Measurements from ENCODE around the gene NMT1. TPM values are rescaled to one million over a fixed set of nuclear protein-coding genes. Genes with fewer than 3 reads are reported as not detected.
A peak's percentile ranks its signal among the peaks of the same experiment; 100 is the strongest.

The NMT1 gene
- total and polyA plus RNA-seq, 2 experiments from 2014 or later = 95.6 to 298 TPM

DNA sequence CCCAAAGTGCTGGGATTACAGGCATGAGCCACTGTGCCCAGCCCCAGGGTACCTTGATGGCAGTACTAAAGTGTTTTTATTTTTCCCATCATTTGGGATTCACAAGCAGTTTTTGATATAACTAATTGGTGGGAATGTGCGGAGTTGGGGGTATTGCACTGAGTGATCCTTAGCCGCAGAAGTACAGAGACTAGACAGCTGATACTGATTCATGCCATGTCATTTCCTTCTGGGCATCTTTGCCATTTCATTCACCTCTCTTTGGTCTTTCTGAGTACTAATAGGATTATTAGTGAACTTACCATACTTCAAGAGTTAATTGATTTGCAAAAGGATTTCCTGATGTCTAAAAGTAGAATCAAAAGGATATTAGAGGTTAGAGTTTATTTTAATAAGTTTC is 9.7 kb downstream of the NMT1 start:
- peaks cover 98% of the 10 kb centered on the region for H3K79me2 ChIP-seq (replicated peaks; ENCODE audit: insufficient read depth)
- no peaks in the 10 kb centered on the region for H3K4me1 ChIP-seq (ENCODE audit: insufficient read depth)
- H3K4me3 Mint-ChIP-seq = no peak overlapping the region
- peaks cover 50% of the 10 kb centered on the region for H3K36me3 Mint-ChIP-seq (ENCODE audit: low read depth)
- no peak overlapping the region for H3K4me3 ChIP-seq
- DNase-seq (ENCODE audit: low spot score) (no peak), ATAC-seq (no peak)
- TF ChIP-seq STAT1 (IDR thresholded peaks at IDR 0.05; ENCODE audit: unreplicated experiment) (no peak), EZH2 (IDR thresholded peaks at IDR 0.05; ENCODE audit: low read depth, unreplicated experiment) (no peak), JUNB (IDR thresholded peaks at IDR 0.05; ENCODE audit: unreplicated experiment) (no peak), NANOG (IDR thresholded peaks at IDR 0.05; ENCODE audit: borderline replicate concordance) (no peak), ZNF331 (CRISPR knock-in tag; IDR thresholded peaks at IDR 0.05; ENCODE audit: low read depth) (no peak)
- TF ChIP-seq, protein P1, sequence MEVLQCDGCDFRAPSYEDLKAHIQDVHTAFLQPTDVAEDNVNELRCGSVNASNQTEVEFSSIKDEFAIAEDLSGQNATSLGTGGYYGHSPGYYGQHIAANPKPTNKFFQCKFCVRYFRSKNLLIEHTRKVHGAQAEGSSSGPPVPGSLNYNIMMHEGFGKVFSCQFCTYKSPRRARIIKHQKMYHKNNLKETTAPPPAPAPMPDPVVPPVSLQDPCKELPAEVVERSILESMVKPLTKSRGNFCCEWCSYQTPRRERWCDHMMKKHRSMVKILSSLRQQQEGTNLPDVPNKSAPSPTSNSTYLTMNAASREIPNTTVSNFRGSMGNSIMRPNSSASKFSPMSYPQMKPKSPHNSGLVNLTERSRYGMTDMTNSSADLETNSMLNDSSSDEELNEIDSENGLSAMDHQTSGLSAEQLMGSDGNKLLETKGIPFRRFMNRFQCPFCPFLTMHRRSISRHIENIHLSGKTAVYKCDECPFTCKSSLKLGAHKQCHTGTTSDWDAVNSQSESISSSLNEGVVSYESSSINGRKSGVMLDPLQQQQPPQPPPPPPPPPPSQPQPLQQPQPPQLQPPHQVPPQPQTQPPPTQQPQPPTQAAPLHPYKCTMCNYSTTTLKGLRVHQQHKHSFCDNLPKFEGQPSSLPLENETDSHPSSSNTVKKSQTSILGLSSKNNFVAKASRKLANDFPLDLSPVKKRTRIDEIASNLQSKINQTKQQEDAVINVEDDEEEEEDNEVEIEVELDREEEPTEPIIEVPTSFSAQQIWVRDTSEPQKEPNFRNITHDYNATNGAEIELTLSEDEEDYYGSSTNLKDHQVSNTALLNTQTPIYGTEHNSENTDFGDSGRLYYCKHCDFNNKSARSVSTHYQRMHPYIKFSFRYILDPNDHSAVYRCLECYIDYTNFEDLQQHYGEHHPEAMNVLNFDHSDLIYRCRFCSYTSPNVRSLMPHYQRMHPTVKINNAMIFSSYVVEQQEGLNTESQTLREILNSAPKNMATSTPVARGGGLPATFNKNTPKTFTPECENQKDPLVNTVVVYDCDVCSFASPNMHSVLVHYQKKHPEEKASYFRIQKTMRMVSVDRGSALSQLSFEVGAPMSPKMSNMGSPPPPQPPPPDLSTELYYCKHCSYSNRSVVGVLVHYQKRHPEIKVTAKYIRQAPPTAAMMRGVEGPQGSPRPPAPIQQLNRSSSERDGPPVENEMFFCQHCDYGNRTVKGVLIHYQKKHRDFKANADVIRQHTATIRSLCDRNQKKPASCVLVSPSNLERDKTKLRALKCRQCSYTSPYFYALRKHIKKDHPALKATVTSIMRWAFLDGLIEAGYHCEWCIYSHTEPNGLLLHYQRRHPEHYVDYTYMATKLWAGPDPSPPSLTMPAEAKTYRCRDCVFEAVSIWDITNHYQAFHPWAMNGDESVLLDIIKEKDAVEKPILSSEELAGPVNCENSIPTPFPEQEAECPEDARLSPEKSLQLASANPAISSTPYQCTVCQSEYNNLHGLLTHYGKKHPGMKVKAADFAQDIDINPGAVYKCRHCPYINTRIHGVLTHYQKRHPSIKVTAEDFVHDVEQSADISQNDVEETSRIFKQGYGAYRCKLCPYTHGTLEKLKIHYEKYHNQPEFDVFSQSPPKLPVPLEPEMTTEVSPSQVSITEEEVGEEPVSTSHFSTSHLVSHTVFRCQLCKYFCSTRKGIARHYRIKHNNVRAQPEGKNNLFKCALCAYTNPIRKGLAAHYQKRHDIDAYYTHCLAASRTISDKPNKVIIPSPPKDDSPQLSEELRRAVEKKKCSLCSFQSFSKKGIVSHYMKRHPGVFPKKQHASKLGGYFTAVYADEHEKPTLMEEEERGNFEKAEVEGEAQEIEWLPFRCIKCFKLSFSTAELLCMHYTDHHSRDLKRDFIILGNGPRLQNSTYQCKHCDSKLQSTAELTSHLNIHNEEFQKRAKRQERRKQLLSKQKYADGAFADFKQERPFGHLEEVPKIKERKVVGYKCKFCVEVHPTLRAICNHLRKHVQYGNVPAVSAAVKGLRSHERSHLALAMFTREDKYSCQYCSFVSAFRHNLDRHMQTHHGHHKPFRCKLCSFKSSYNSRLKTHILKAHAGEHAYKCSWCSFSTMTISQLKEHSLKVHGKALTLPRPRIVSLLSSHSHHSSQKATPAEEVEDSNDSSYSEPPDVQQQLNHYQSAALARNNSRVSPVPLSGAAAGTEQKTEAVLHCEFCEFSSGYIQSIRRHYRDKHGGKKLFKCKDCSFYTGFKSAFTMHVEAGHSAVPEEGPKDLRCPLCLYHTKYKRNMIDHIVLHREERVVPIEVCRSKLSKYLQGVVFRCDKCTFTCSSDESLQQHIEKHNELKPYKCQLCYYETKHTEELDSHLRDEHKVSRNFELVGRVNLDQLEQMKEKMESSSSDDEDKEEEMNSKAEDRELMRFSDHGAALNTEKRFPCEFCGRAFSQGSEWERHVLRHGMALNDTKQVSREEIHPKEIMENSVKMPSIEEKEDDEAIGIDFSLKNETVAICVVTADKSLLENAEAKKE (CRISPR knock-in tag; IDR thresholded peaks at IDR 0.05) = no peak
- TF ChIP-seq, protein P2, sequence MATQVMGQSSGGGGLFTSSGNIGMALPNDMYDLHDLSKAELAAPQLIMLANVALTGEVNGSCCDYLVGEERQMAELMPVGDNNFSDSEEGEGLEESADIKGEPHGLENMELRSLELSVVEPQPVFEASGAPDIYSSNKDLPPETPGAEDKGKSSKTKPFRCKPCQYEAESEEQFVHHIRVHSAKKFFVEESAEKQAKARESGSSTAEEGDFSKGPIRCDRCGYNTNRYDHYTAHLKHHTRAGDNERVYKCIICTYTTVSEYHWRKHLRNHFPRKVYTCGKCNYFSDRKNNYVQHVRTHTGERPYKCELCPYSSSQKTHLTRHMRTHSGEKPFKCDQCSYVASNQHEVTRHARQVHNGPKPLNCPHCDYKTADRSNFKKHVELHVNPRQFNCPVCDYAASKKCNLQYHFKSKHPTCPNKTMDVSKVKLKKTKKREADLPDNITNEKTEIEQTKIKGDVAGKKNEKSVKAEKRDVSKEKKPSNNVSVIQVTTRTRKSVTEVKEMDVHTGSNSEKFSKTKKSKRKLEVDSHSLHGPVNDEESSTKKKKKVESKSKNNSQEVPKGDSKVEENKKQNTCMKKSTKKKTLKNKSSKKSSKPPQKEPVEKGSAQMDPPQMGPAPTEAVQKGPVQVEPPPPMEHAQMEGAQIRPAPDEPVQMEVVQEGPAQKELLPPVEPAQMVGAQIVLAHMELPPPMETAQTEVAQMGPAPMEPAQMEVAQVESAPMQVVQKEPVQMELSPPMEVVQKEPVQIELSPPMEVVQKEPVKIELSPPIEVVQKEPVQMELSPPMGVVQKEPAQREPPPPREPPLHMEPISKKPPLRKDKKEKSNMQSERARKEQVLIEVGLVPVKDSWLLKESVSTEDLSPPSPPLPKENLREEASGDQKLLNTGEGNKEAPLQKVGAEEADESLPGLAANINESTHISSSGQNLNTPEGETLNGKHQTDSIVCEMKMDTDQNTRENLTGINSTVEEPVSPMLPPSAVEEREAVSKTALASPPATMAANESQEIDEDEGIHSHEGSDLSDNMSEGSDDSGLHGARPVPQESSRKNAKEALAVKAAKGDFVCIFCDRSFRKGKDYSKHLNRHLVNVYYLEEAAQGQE (IDR thresholded peaks at IDR 0.05; ENCODE audit: unreplicated experiment) = no peak
- H3K27me3 Mint-ChIP-seq (ENCODE audit: insufficient read depth, low read depth, poor library complexity) = peaks cover 7% of the 10 kb centered on the region
- H3K9me3 Mint-ChIP-seq = no peaks in the 10 kb centered on the region
- H3F3A ChIP-seq (replicated peaks; ENCODE audit: low read depth) = 0 out of 2 replicates have a peak, but pooled peaks cover 4% of the 10 kb centered on the region
- H3K4me1 Mint-ChIP-seq = peaks cover 4% of the 10 kb centered on the region; the same call in 2 of the 3 replicates
- H3K36me3 ChIP-seq (ENCODE audit: insufficient read depth) = 0 out of 2 replicates have a peak, but pooled peaks cover 9% of the 10 kb centered on the region
- H3K27ac ChIP-seq (ENCODE audit: low read depth) = peak overlapping the region; percentile 67; the same call in 1 of the 2 replicates
- no peak overlapping the region for H3K27ac Mint-ChIP-seq
- no peaks in the 10 kb centered on the region for H3K27me3 ChIP-seq (ENCODE audit: insufficient read depth)
- H3K9me2 ChIP-seq (ENCODE audit: insufficient read depth) = no peaks in the 10 kb centered on the region
- peaks cover 24% of the 10 kb centered on the region for H4K20me1 ChIP-seq (replicated peaks; ENCODE audit: insufficient read depth)
- H2AFZ ChIP-seq = no peak overlapping the region
- no peak overlapping the region for H3K4me2 ChIP-seq
